Neuron (in vitro differentiated cells): ENCODE data around the gene GSDMA.
A peak's percentile ranks its signal among the peaks of the same experiment; 100 is the strongest.

Experiments used
- H2AFZ ChIP-seq: one replicate; pipeline ENCODE4 v1.6.1; 2013; ENCODE audit warnings: low read depth, mild to moderate bottlenecking, inconsistent platforms, low read length, moderate library complexity
- H3K27me3 ChIP-seq: one replicate; pipeline ENCODE4 v1.6.1; 2013; ENCODE audit warnings: low read length; ENCODE audit not compliant: insufficient read depth
- H3K36me3 ChIP-seq: one replicate; pipeline ENCODE4 v1.6.1; 2013; ENCODE audit warnings: low read length; ENCODE audit not compliant: insufficient read depth
- H3K4me1 ChIP-seq: one replicate; pipeline ENCODE4 v1.6.1; 2013; ENCODE audit warnings: low read length; ENCODE audit not compliant: insufficient read depth
- H3K4me3 ChIP-seq: 2 replicates; pipeline ENCODE4 v1.5.1; 2013; ENCODE audit warnings: mild to moderate bottlenecking, low read length, moderate library complexity
- H3K9me3 ChIP-seq: one replicate; pipeline ENCODE4 v1.6.1; 2013; ENCODE audit warnings: low read length

GSDMA gene

DNA sequence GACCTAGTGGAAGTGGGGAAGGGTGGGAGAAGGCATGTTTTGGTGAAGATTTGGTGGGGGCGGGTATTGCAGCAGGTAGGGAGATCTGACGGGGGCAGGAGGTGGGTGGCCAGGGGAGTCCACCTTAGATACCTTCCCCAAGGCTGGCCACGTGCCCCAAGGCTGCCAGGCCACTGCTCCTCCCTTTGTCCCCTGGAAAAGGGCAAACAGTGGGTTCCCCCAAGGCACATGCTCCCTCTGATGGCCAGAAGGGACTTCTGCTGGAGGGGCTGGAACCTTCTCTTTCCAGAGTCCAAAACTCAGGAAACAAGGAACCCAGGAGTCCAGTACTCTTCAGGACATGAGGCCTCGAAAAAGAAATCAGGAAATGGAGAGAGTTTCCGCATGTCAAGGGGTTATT is 11.6 kb downstream of the GSDMA start:
- Histone ChIP-seq H3K4me3 (no peak overlapping the region), H3K36me3 (no peaks in the 10 kb centered on the region), H3K27me3 (peaks cover 49% of the 10 kb centered on the region), H3K9me3 (no peaks in the 10 kb centered on the region), H2AFZ (no peak overlapping the region), H3K4me1 (peaks cover under 1% of the 10 kb centered on the region)

- H3K4me1 ChIP-seq, result peaks cover 4% of the 10 kb centered on the region
- H3K36me3 ChIP-seq, result no peaks in the 10 kb centered on the region
- no peak overlapping the region for H2AFZ ChIP-seq
- no peak overlapping the region for H3K4me3 ChIP-seq
- H3K27me3 ChIP-seq, result peaks cover 39% of the 10 kb centered on the region
- H3K9me3 ChIP-seq, result no peaks in the 10 kb centered on the region
Measured at GRCh38 chr17:39975801-39976200, 13.0 kb downstream of the GSDMA start.

GRCh38 chr17:39979016-39979670 is 16.3 kb downstream of the GSDMA start:
- H2AFZ ChIP-seq, result peak overlapping the region; percentile 62
- no peaks in the 10 kb centered on the region for H3K9me3 ChIP-seq
- no peak overlapping the region for H3K4me3 ChIP-seq
- H3K36me3 ChIP-seq, result peaks cover 4% of the 10 kb centered on the region
- peaks cover 22% of the 10 kb centered on the region for H3K27me3 ChIP-seq
- peaks cover 17% of the 10 kb centered on the region for H3K4me1 ChIP-seq

- peaks cover 17% of the 10 kb centered on the region for H3K4me1 ChIP-seq
- no peaks in the 10 kb centered on the region for H3K9me3 ChIP-seq
- peak overlapping the region; percentile 61 for H3K4me3 ChIP-seq
- peaks cover 12% of the 10 kb centered on the region for H3K36me3 ChIP-seq
- H3K27me3 ChIP-seq, result peaks cover 14% of the 10 kb centered on the region
- peak overlapping the region; percentile 62 for H2AFZ ChIP-seq
Measured at GRCh38 chr17:39979893-39980350, 17.1 kb downstream of the GSDMA start.

DNA sequence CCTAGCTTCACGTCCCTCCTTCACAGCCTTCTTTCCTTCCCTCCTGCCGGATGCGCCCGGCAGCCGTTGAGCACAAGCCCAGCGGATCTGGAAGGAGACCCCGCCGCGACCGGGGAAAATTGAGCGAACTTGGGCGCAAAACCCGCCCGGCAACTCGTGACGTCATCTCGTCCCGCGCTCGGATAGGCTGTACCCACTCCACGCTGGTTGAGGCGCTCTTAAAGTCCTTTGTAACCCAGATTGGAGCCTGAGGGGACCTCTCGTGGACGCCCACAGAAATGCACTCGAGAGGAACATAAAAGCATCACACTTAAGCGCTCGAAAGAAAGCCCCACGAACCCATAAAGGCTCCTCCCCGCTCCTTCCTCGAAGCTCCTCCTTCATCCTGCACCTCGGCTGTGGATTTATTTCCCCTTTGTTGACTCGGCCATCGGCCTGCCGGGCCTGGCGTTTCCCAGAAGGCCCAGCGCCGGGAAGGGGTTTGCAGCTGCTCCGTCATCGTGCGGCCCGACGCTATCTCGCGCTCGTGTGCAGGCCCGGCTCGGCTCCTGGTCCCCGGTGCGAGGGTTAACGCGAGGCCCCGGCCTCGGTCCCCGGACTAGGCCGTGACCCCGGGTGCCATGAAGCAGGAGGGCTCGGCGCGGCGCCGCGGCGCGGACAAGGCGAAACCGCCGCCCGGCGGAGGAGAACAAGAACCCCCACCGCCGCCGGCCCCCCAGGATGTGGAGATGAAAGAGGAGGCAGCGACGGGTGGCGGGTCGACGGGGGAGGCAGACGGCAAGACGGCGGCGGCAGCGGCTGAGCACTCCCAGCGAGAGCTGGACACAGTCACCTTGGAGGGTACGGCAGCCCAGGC is 17.8 kb downstream of the GSDMA start, which contains the start of gene PSMD3:
TSS of gene PSMD3 (plus strand) at position 457 of the 856 bp plus-strand sequence. CDS start at position 621, 164 bp downstream.
- peaks cover 17% of the 10 kb centered on the region for H3K4me1 ChIP-seq
- peaks cover 9% of the 10 kb centered on the region for H3K27me3 ChIP-seq
- peaks cover 19% of the 10 kb centered on the region for H3K36me3 ChIP-seq
- H3K9me3 ChIP-seq, result no peaks in the 10 kb centered on the region
- H2AFZ ChIP-seq, result peak within 1 kb of the TSS; percentile 62
- H3K4me3 ChIP-seq, result peak within 1 kb of the TSS; percentile 61

- Histone ChIP-seq H3K9me3 (no peaks in the 10 kb centered on the region), H2AFZ (no peak overlapping the region), H3K27me3 (peaks cover 6% of the 10 kb centered on the region), H3K4me1 (peaks cover 17% of the 10 kb centered on the region), H3K4me3 (peak overlapping the region; percentile 61), H3K36me3 (peaks cover 26% of the 10 kb centered on the region)
Measured at GRCh38 chr17:39981207-39981741, 18.5 kb downstream of the GSDMA start.

GRCh38 chr17:39981766-39982375 is 19.1 kb downstream of the GSDMA start:
- H3K36me3 ChIP-seq, result peaks cover 32% of the 10 kb centered on the region
- peaks cover 1% of the 10 kb centered on the region for H3K27me3 ChIP-seq
- peak overlapping the region; percentile 61 for H3K4me3 ChIP-seq
- H3K9me3 ChIP-seq, result no peaks in the 10 kb centered on the region
- H3K4me1 ChIP-seq, result peaks cover 17% of the 10 kb centered on the region
- no peak overlapping the region for H2AFZ ChIP-seq

- no peaks in the 10 kb centered on the region for H3K27me3 ChIP-seq
- H3K36me3 ChIP-seq, result peaks cover 93% of the 10 kb centered on the region
- no peak overlapping the region for H2AFZ ChIP-seq
- no peak overlapping the region for H3K4me3 ChIP-seq
- H3K9me3 ChIP-seq, result no peaks in the 10 kb centered on the region
- H3K4me1 ChIP-seq, result no peaks in the 10 kb centered on the region
Measured at GRCh38 chr17:39988206-39988810, 25.5 kb downstream of the GSDMA start.

GRCh38 chr17:39994448-39994847 is 31.6 kb downstream of the GSDMA start:
- H3K27me3 ChIP-seq, result no peaks in the 10 kb centered on the region
- no peak overlapping the region for H2AFZ ChIP-seq
- no peaks in the 10 kb centered on the region for H3K4me1 ChIP-seq
- H3K36me3 ChIP-seq, result peaks cover 80% of the 10 kb centered on the region
- no peak overlapping the region for H3K4me3 ChIP-seq
- no peaks in the 10 kb centered on the region for H3K9me3 ChIP-seq

DNA sequence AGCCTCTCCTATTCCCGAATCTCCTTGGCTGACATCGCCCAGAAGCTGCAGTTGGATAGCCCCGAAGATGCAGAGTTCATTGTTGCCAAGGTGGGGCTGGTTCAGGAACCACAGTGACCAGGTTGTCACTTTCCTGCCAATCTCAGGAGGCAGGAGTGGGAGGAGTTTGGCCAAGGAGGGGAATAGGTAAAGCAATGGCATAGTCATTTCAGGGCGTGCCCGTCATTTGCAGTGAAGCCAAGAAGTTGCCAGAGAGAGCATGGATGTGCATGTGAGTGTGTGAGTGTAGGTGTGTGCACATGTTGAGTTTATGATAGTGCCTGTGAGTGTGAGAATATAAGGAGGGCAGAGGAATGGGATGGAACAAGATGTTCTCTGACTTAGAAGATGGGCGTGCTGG is 32.6 kb downstream of the GSDMA start:
- Histone ChIP-seq H2AFZ (no peak overlapping the region), H3K27me3 (no peaks in the 10 kb centered on the region), H3K4me1 (no peaks in the 10 kb centered on the region), H3K9me3 (no peaks in the 10 kb centered on the region), H3K36me3 (peaks cover 71% of the 10 kb centered on the region), H3K4me3 (no peak overlapping the region)

DNA sequence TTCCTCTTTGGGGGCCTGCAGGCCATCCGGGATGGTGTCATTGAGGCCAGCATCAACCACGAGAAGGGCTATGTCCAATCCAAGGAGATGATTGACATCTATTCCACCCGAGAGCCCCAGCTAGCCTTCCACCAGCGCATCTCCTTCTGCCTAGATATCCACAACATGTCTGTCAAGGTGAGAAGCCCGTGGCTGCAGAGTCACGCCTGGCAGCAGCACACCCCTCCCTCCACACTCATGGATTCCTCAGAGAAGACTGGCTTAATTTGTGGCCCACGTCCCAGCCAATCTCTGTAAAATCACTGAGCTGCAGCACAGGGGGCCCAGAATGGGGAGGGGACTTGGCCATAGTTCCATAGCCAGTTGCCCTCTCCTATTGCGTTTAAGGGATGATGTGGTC is 33.4 kb downstream of the GSDMA start:
- Histone ChIP-seq H3K9me3 (no peaks in the 10 kb centered on the region), H3K36me3 (peaks cover 65% of the 10 kb centered on the region), H3K4me1 (no peaks in the 10 kb centered on the region), H3K4me3 (no peak overlapping the region), H2AFZ (no peak overlapping the region), H3K27me3 (no peaks in the 10 kb centered on the region)

DNA sequence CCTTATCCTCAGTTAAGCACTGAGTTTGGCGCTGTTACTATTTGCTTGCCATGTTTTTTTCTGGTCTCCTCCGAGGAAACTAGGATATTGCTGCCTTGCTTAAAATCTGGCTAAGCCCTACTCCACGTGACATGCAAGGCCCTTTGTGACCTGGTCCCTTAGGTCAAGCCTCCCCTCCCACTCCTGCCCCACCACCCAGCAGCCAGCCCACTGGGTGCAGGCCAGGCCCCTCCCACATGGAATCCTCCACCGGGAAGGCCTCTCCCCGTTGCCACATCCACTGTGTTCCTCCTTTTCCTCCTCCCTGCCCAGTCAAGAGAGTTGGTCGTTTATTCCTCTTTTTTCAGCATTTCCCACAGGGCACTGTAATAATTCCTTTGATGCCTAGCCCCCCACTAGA is 34.0 kb downstream of the GSDMA start:
- H2AFZ ChIP-seq, result no peak overlapping the region
- peaks cover 60% of the 10 kb centered on the region for H3K36me3 ChIP-seq
- H3K9me3 ChIP-seq, result no peaks in the 10 kb centered on the region
- H3K27me3 ChIP-seq, result no peaks in the 10 kb centered on the region
- no peaks in the 10 kb centered on the region for H3K4me1 ChIP-seq
- H3K4me3 ChIP-seq, result no peak overlapping the region
